HEK293 (cell line): ENCODE results near the gene MSI2.

ENCODE experiments used
- ATF2 ChIP-seq: fragments of 450-650 bp; formaldehyde crosslinking; IDR thresholded peaks from 2 replicates; pipeline ENCODE4 v1.5.1; 2016; ENCODE audit warnings: missing biosample characterization, missing genetic modification characterization, low read depth
- KLF10 ChIP-seq: fragments of 450-650 bp; IDR thresholded peaks from 2 replicates; pipeline ENCODE4 v1.5.1; 2018; ENCODE audit warnings: missing biosample characterization, mild to moderate bottlenecking, missing genetic modification characterization
- PATZ1 ChIP-seq: fragments of 450-650 bp; formaldehyde crosslinking; IDR thresholded peaks from 2 replicates; pipeline ENCODE4 v1.5.1; 2016; ENCODE audit warnings: missing biosample characterization, missing genetic modification characterization
- PRDM2 ChIP-seq: fragments of 450-650 bp; formaldehyde crosslinking; IDR thresholded peaks from 2 replicates; pipeline ENCODE4 v1.5.1; 2016; ENCODE audit warnings: missing biosample characterization, missing genetic modification characterization, borderline replicate concordance
- ZBTB49 ChIP-seq: fragments of 450-650 bp; formaldehyde crosslinking; IDR thresholded peaks from 2 replicates; pipeline ENCODE4 v1.5.1; 2016; ENCODE audit warnings: missing biosample characterization, missing genetic modification characterization, low read depth
- ZFHX2 ChIP-seq: fragments of 450-650 bp; formaldehyde crosslinking; conservative IDR thresholded peaks from 2 replicates; pipeline ENCODE4 v1.5.1; 2016; ENCODE audit warnings: missing biosample characterization, missing genetic modification characterization
- ZFP3 ChIP-seq: fragments of 450-650 bp; formaldehyde crosslinking; IDR thresholded peaks from 2 replicates; pipeline ENCODE4 v1.5.1; 2016; ENCODE audit warnings: low read depth, missing biosample characterization, missing genetic modification characterization
- ZNF155 ChIP-seq: fragments of 450-650 bp; formaldehyde crosslinking; IDR thresholded peaks from 2 replicates; pipeline ENCODE4 v1.5.1; 2016; ENCODE audit warnings: missing biosample characterization, missing genetic modification characterization
- ZNF19 ChIP-seq: fragments of 450-650 bp; formaldehyde crosslinking; IDR thresholded peaks from 2 replicates; pipeline ENCODE4; 2016; ENCODE audit warnings: missing biosample characterization, missing genetic modification characterization, low read depth
- ZNF239 ChIP-seq: fragments of 450-650 bp; formaldehyde crosslinking; IDR thresholded peaks from 2 replicates; pipeline ENCODE4 v1.5.1; 2016; ENCODE audit warnings: missing biosample characterization, missing genetic modification characterization
- ZNF366 ChIP-seq: fragments of 450-650 bp; formaldehyde crosslinking; conservative IDR thresholded peaks from 2 replicates; pipeline ENCODE4 v1.5.1; 2016; ENCODE audit warnings: missing biosample characterization, missing genetic modification characterization
- ZNF423 ChIP-seq: fragments of 450-650 bp; formaldehyde crosslinking; IDR thresholded peaks from 2 replicates; pipeline ENCODE4 v1.5.1; 2016; ENCODE audit warnings: missing biosample characterization, missing genetic modification characterization
- ZNF518A ChIP-seq: fragments of 450-650 bp; formaldehyde crosslinking; conservative IDR thresholded peaks from 2 replicates; pipeline ENCODE4 v1.5.1; 2016; ENCODE audit warnings: low read depth, missing biosample characterization, missing genetic modification characterization
- ZNF624 ChIP-seq: fragments of 450-650 bp; formaldehyde crosslinking; IDR thresholded peaks from 2 replicates; pipeline ENCODE4 v1.5.1; 2017; ENCODE audit warnings: missing biosample characterization, missing genetic modification characterization
- ZNF660 ChIP-seq: fragments of 450-650 bp; IDR thresholded peaks from 2 replicates; pipeline ENCODE4 v1.5.1; 2018; ENCODE audit warnings: missing biosample characterization, mild to moderate bottlenecking, missing genetic modification characterization
- ZNF670 ChIP-seq: fragments of 450-650 bp; formaldehyde crosslinking; IDR thresholded peaks from 2 replicates; pipeline ENCODE4 v1.5.1; 2016; ENCODE audit warnings: missing biosample characterization, missing genetic modification characterization, low read depth
- ZNF707 ChIP-seq: fragments of 450-650 bp; formaldehyde crosslinking; IDR thresholded peaks from 2 replicates; pipeline ENCODE4 v1.5.1; 2016; ENCODE audit warnings: missing biosample characterization, missing genetic modification characterization
- ZNF776 ChIP-seq: fragments of 450-650 bp; formaldehyde crosslinking; IDR thresholded peaks from 2 replicates; pipeline ENCODE4 v1.5.0; 2017; ENCODE audit warnings: missing biosample characterization, missing genetic modification characterization, borderline replicate concordance
- ZNF830 ChIP-seq: fragments of 450-650 bp; IDR thresholded peaks from 2 replicates; pipeline ENCODE4 v1.5.0; 2018; ENCODE audit warnings: missing biosample characterization, missing genetic modification characterization, low read depth, mild to moderate bottlenecking, moderate library complexity
- ZSCAN23 ChIP-seq: fragments of 450-650 bp; formaldehyde crosslinking; IDR thresholded peaks from 2 replicates; pipeline ENCODE4 v1.5.1; 2016; ENCODE audit warnings: missing biosample characterization, missing genetic modification characterization

Gene MSI2

GRCh38 chr17:57649191-57649590 lies 392.9 kb downstream of the MSI2 start (continued):
- no peak for TF ChIP-seq ATF2
- TF ChIP-seq KLF10, result no peak
- 0 out of 2 replicates have a peak, but pooled peaks have one; percentile 57 for TF ChIP-seq ZNF707
- no peak; the same call in 1 of the 2 replicates for TF ChIP-seq ZNF239 (tag by site-specific recombination)
- TF ChIP-seq ZNF423, result no peak
- no peak for TF ChIP-seq ZNF518A
- 0 out of 2 replicates have a peak, but pooled peaks have one; percentile 7 for TF ChIP-seq PATZ1 (tag by site-specific recombination)
- no peak for TF ChIP-seq ZFHX2 (tag by site-specific recombination)
- TF ChIP-seq ZNF776 (tag by site-specific recombination), result 0 out of 2 replicates have a peak, but pooled peaks have one; percentile 63
- no peak for TF ChIP-seq PRDM2
- no peak for TF ChIP-seq ZNF155 (tag by site-specific recombination)
- TF ChIP-seq ZNF670 (tag by site-specific recombination), result no peak
- TF ChIP-seq ZNF366, result no peak
- no peak for TF ChIP-seq ZNF660
- peak; percentile 66; the same call in 1 of the 2 replicates for TF ChIP-seq ZSCAN23 (tag by site-specific recombination)
- TF ChIP-seq ZNF19 (tag by site-specific recombination), result no peak
- no peak for TF ChIP-seq ZBTB49 (tag by site-specific recombination)
- TF ChIP-seq ZFP3 (tag by site-specific recombination), result no peak
- TF ChIP-seq ZNF830, result no peak
- TF ChIP-seq ZNF624 (tag by site-specific recombination), result no peak
